Fibroblast of pulmonary artery (primary cell): ENCODE measurements around the gene LPP.

Experiments used
- DNase-seq: peaks from one replicate; pipeline ENCODE4 v3.0.0-alpha.2; 2010; ENCODE audit warnings: low read depth
- H3K4me3 ChIP-seq: replicated peaks from 2 replicates; pipeline ENCODE4 v1.5.1; 2011; ENCODE audit warnings: low read depth, mild to moderate bottlenecking, control low read depth, low read length, moderate library complexity
- CTCF ChIP-seq: IDR thresholded peaks from 2 replicates; pipeline ENCODE4 v1.5.1; 2011; ENCODE audit warnings: mild to moderate bottlenecking, control low read depth, low read length, inconsistent platforms; ENCODE audit errors: missing control alignments

The LPP gene

GRCh38 chr3:188253800-188254452 lies 100.0 kb downstream of the LPP start:
- H3K4me3 ChIP-seq, result no peak overlapping the region
- no peak for DNase-seq
- TF ChIP-seq CTCF, result no peak

- no peak for TF ChIP-seq CTCF
- no peak overlapping the region for H3K4me3 ChIP-seq
- DNase-seq, result no peak
Measured at GRCh38 chr3:188254520-188255070, 100.6 kb downstream of the LPP start.

DNA sequence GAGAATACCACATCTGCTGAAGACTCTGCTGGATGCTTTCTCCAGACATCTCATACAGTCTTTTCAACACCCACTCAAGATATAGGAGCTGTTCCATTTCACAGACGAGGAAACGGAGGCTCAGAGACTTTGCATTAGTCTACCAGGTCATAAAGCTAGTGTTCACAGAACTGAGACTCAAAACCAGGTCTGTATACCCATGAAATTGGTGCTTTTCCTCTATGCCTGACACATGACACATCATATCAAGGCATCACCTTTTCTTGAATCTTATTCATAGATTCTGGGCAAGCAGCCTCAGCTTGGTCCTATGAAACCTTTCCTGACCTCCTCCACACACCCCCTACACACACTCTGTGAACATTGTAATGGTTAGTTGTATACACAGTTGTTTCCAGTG lies 101.2 kb downstream of the LPP start:
- no peak for TF ChIP-seq CTCF
- no peak overlapping the region for H3K4me3 ChIP-seq
- no peak for DNase-seq

- DNase-seq, result no peak
- H3K4me3 ChIP-seq, result no peak overlapping the region
- no peak for TF ChIP-seq CTCF
Measured at GRCh38 chr3:188256758-188257157, 102.8 kb downstream of the LPP start.

GRCh38 chr3:188257384-188258026 lies 103.5 kb downstream of the LPP start:
- no peak for DNase-seq
- no peak overlapping the region for H3K4me3 ChIP-seq
- no peak for TF ChIP-seq CTCF

DNA sequence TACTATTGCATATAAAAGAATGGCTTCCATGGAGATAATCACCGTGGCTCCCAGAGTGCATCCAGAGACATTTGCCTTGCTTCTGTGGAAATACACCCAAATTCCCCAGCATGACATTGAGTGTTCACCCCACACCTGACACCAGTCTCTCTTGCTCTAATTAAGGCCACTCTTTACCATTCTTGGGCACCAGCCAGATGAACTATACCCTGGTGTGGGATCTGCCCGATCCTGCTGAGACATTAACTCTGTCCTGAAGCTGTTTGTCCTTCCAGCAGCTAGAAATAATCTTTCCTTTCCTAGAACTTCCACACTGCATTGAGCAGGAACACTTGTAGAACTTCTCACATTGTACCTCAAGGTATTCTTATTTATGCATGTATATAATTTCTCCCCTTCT lies 105.2 kb downstream of the LPP start:
- no peak for TF ChIP-seq CTCF
- H3K4me3 ChIP-seq, result no peak overlapping the region
- DNase-seq, result no peak
